SIG-M5 (cell line): ENCODE measurements around the gene MICAL2.

ENCODE experiments used
- DNase-seq: peaks from one replicate; lab custom pipeline; 2025; lab: John Stamatoyannopoulos, UW

Gene MICAL2

DNA sequence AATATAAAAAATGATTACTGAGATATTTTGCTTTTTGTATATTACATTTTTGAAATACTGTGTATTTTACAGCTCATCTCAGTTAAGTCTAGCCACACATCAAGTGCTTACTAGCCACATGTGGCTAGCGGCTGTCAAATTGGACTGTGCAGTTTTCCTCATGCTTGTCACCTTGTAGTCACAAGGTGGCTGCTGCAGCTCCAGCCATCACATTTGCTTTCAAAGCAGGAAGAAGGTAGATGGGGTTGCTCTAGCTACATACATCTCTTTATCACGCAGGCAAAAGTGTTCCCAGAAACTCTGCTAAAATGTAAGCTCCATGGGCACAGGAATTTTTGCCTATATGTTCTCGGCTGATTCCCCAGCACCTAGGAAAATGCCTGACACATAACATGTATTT is 61.5 kb downstream of the MICAL2 start:
- no peak for DNase-seq

DNA sequence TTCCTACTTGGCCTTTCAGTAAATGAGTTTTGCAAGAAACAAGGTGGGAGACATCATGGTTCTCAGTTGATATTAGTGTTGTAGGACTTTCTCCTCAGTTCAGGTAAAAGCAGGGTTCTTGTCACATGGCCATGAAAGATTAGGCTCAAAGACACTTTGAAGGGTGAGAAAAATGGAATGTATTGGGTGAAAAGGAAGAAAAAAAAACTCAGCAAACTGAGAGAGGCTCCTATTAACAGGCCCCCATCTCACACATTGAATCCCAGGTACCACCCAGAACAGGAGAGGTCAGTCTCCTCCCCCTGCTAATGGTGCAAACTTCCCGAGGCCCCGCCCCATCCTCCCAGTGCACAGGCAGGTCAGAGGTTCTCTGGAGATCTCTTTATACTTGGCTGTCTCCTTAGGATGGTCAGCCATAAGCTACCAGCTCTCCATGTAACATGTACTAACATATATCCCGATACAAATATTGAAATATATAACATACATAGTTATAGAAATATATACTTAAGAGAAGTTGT is 62.2 kb downstream of the MICAL2 start:
- no peak for DNase-seq

DNA sequence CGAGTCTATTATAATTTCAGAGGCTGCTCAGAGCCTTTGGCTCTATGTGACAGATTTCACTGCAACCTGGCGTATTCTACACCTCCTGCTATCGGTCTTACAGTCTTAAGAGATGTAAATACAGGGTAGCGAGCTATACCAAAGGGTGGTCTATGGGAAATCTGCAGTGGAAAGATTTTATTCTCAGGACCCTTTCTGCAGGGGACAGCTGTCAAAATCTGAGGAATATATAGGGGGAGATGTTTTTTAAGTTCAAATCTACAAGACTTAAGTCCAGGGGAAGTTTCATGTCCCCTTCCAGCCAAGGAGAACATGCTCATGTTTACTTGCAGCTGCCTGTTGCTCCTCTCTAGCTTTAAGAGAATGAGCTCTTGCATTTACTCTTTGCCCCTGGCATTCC is 62.7 kb downstream of the MICAL2 start:
- no peak for DNase-seq

DNA sequence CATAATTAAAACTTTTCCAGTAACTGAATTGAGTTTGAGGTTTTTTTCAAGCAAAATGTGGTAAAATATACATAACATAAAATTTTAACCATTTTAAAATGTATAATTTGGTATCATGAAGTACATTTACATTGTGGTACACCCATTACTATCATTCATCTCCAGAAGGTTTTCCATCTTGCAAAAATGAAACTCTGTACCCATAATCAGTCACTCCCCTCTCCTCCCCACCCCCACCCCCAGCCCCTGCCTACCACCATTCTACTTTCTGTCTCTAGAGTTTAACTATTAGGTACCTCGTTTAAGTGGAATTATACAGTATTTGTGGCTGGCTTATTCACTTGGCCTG is 63.7 kb downstream of the MICAL2 start:
- DNase-seq, result no peak

DNA sequence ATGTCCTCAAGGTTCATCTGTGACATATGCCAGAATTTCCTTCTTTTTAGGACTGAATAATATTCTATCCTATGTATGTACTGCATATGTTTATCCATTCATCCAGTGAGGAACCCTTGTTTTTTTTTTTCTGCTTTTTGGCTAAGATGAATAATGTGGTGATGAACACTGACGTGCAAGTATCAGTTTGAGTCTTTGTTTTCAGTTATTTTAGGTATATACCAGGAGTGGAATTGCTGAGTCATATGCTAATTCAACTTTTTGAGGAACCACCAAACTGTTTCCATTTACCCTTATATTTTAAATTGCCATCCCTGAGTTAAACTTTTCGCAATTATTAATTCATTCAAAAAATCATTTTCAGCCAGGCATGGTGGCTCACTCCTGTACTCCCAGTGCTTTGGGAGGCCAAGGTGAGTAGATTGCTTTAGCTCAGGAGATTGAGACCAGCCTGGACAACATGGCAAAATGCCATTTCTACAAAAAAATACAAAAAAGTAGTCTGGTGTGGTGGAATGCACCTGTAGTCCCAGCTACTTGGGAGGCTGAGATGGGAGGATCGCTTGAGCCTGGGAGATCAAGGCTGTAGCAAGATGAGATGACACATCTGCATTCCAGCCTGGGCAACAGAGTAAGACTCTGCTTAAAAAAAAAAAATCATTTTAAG is 64.2 kb downstream of the MICAL2 start:
- peak; percentile 58 for DNase-seq

DNA sequence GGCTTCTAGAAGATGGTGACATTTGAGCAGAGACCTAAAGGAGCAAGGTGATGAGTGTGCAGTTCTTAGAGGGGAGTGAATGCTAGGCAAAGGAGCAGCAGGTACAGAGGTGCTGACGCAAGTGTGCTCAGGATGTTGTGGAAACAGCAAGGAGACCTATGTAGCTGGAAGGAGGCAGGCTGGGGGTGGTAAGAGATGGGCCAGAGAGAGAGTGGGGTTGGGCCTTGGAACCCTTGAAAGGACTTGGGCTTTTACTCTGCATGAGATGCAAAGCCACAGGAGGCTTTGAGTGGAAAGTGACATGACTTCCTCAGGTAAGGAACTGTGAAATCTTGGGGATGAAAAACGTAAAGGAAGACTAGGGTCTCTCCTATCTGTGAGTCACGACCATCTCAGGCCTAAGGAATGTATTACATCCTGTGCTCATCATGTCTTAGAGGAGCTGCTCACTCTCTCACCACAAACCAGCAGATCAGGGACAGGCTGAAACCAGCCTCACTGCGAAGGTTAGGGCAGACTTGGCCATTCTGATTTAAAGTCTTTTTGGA is 65.4 kb downstream of the MICAL2 start:
- DNase-seq, result no peak

DNA sequence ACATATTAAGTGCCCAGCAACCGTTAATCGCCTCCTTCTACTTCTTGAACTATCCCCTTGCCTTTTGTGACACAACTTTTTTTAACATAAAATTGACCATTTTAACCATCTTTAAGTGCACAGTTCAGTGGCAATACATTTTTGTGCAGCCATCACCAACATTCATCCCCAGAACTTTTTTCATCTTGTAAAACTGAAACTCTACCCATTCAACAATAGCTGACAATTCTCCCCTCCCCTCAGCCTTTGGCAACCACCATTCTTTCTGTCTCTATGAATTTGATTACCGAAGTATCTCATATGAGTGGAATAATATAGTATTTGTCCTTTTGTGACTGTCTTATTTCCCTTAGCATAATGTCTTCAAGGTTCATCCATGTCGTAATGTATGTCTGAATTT is 66.0 kb downstream of the MICAL2 start:
- no peak for DNase-seq

DNA sequence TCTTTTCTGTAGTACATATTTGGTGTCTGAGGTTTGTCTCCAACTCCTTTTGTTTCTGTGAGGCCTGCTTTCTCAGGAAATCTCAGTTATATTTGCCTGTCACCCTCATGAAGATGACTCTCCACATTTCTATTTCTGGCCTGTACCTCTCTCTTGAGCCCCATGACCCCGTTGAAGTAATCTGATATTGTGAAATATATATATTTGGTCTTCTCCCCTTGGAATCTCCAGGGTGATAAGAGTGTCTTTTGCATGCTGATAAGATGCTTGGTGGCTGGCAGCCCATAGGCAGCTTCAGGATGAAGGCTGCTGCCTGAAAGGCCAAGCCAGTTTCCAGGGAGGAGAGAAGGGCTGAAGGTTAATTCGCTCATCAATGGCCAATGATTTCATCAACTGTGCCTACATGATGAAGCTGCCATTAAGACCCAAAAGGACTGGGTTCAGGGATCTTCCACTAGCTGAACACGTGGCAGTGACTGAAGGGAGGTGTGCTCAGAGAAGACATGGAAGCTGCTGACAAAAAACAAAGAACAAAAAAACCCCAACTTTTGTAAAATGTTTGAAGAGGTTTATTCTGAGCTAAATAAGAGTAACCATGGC is 67.4 kb downstream of the MICAL2 start:
- no peak for DNase-seq

DNA sequence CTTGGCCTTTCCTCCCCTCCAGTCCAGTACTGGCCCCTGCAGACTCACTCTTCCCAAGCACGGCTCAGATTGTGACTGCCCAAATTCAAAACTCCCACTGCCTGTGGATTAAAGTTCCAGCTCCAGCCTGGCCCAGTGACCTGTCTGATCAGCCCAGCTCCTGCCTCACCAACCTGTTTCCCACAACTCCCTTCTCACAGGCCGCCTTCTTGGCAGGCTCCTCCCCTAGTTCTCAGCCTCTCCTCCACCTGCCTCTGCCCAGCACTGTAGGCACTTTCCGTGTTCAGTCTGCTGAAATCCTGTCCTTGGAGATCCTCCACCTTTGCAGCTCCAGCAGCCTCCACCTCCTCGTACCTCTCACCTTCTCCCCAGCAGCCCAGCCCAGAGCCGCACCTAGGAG is 68.6 kb downstream of the MICAL2 start:
- no peak for DNase-seq

DNA sequence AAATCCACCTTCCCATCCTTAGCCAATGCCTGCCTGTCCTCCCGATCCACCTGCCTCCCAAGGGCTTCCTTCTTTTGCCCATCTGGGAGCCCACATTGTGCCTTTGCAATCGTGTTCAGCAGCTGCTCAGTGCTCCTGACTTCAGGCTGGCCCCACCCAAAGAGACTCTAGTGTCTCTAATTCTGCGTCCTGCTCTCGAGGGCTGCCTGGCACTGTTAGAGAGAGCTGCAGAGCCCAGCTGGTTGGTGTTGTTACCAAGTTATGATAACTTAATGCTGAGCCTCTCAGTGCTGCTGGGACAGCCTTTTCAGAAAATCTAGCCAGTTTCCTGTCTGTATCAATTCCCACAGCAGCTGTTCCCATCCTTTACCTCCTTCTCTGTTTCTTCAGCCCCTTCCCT is 69.1 kb downstream of the MICAL2 start:
- DNase-seq, result no peak

DNA sequence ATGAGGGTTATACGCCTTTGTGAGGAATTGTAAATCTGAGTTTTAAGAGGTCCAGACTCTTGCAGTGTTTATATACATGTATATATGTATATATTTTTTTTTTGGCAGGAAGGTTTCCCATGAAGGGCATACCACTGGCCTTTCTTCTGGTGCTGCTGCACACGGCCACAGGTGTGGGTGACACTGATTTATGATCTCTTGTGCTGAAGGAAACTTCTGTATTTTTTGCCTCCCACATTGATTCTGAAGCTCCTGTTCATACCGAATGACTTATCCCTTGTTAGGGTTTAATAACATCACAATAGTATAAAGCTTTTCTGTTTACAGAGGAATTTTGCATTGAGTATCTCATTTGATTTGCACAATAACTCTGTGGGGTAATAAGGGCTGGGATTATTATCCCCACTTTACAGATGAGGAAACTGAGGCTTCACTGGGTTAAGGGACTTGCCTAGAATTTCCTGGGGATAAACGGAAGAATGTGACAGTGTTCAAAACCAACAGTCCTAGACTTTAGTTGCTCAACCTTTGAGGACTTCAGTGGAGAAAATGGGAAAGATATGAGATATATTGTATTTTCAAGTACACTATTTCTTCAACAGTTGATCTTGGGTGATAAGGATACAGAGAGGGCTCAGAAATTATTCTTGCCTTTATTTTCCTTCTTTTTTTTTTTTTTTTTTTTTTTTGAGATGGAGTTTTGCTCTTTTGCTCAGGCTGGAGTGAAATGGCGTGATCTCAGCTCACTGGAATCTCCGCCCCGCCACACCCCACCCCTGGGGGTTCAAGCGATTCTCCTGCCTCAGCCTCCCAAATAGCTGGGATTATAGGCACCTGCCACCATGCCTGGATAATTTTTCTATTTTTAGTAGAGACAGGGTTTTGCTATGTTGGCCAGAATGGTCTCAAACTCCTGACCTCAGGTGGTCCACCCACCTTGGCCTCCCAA is 70.1 kb downstream of the MICAL2 start:
- DNase-seq, result no peak

DNA sequence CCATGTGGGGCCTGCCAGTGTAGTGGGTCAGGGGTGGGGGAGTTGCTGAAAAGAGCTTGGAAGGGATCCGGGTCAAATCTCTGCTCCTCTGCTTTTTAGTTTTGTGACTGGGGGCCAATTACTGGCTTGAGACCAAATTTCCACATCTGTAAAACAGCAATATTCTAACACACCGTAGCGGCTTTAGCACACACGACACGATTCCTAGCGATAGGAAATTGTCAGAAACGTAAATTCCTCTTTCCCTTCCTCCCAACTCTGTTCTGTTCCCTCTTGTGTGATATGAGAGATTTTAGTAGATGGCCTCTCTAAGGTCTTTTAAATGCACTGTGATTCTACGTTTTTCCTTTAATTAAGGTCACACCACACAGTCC is 71.9 kb downstream of the MICAL2 start:
- DNase-seq, result no peak

DNA sequence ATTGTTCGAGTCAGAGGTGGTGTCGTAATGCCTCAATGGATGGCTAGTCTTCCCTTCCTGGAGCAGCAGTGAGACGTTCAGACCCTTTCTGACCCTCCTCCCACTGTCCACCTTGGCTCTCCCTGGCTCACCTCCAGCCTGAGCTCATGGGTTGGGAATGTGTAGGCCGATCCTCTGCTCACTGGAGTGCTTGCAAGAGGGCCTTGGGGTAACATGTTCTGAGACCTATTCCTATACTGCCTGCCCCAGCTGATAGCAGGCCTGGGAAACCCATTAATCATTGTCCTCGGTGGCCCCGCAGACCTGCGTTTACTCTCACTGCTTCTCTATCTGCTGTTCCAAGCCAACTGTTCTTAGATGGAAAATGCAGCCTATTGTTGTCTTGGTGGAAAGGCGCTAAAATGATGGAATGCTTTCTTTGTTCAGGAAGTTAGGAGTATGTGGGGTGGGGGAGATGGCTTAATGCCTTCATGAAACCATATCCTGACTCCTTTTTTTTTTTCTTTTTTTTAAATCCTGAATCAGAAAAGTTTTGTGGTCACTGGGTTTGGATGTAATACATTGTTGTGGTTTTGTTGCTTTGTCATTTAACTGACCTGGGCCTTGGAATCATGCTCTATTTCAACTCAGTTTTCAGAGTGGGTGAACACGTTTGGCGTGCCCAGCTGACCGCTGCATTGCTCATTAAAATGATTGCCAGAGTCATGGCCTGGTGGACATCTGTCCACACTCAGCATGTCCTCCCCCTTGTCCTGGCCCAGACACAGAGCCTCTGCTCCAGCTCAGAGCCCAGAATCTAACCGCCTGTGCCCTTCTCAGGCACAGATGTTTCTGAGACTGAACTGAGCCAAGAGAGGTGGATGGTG is 72.5 kb downstream of the MICAL2 start:
- no peak for DNase-seq

DNA sequence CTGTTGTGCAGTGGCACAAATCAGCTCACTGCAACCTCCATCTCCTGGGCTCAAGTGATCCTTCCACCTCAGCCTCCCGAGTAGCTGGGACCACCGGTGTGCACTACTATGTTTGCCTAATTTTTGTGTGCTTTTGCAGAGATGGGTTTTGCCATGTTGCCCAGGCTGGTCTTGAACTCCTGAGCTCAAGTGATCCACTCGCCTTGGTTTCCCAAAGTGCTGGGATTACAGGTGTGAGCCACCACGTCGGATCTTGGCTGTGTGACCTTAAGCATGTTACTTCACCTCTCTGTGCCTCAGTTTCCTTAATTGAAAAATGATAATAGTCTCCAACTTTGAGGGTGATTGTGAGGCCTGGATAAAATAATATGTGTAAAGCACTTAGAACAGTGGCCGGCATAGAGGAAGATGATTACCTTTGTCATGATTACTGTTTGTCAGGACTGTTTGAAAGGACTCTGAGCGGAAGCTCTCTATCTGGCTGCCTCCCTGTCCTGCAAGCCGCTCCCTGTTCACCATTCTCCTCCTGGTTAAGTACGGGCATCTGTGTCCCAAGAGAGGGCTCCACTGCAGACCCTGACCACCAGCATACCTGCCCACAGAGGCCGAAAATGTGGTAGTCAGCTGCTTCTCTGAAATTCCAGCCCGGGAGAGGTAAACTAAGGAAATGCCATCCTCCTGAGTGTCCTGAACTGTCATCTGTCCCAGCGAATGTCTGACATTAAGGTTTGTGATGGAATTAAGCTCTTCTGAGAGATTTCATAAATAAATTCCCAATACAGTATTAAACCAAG is 73.6 kb downstream of the MICAL2 start:
- DNase-seq, result no peak

DNA sequence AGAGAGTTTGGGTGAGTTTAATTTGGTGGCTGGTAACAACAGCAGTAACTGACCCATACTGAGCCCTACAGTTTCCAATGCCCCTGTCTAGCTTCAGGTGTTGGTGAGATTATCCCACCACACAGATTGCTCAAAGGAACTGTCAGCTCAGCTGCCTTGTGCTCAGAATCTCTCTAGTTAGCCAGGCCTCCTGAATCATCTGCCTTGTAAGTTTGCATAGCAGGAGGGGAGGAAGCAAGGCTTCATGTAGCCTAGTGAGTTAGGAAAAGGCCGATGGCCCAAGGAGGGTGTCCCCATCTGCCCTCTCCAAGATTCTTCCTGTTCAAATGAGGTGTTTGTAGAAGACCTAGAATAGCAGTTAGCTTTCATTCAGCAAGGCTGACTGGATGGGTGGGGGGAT is 74.3 kb downstream of the MICAL2 start:
- no peak for DNase-seq

DNA sequence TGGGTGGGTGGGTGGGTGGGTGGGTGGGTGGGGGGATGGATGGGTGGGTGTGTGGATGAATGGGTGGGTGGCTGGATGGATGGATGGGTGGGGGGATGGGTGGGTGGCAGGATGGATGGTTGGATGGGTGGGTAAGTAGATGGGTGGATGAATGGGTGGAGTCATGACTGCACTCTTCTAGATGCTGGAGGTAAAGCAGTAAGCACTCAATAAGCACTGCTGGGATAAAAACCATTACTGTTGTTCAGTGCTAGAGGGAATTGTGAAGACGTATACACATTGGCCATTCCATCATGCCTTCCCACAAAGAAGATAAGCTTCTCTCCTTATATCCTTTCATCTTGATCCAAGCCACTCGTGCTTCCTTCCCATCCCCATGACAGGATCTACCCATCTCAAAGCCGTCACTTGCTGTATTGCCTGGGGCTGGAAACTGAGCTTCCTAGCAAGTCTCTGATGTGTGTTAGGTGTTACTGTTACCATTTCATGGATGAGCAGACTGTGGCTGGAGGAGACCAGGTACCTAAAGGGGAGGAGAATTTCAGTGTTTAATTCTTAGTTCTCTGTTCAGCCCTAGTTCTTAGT is 74.8 kb downstream of the MICAL2 start:
- DNase-seq, result no peak

DNA sequence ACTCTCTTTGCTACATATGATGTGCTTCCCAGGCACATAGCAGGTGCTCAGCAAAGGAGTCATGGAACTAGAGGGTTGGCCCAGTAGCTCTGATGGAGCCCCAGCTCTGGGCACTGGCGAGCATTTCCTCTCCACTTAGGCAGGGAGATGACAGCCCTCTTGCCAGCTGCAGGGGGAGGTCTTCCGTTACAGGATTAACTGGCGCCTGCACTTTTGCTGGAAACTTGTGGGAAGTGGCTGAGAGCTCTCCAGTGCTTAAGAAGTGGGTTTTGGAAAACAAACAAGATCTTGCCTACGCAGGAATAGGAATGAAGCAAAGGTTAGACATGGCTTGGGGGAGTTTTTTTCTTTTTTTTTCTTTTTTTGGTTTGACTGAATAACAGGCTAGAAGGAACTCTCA is 75.5 kb downstream of the MICAL2 start:
- no peak for DNase-seq

DNA sequence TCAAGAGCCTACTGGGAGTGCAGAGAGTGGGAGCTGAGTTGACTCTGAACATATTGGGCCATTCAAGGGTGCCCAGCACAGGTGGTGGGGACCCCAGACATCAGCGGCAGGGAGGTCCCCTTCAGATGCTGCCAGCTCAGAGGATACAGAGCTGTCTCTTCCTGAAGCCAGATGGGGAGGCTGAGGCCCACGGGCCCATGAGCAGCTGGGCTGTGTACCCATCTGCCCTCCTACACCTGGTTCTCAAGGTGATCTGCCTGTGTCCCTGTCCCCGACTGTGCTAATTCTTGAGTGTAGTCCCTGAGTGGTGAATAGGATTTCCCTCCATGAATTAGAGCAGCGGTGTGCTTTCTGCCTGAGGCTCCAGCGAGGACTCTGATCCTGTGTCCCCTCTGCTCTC is 76.3 kb downstream of the MICAL2 start:
- no peak for DNase-seq

DNA sequence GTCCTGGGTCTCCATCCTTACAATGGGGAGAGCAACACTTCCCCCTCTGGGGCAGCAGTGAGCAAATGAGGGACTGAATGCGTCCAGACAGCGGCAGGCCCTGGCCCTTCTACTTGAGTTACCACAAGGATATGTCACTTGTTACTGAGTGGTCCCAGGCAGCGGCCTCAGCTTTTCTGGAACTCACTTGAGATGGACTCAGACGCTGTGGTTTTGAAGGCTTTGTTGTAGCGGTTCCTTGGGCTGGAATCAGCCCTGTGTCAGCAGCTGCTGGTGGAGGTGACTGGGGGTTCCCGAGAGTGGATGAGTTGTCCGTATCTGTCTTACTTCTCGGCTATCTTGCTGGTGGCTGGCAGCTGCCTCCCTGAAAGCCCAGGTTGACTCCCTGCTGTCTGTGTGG is 77.0 kb downstream of the MICAL2 start:
- no peak for DNase-seq

DNA sequence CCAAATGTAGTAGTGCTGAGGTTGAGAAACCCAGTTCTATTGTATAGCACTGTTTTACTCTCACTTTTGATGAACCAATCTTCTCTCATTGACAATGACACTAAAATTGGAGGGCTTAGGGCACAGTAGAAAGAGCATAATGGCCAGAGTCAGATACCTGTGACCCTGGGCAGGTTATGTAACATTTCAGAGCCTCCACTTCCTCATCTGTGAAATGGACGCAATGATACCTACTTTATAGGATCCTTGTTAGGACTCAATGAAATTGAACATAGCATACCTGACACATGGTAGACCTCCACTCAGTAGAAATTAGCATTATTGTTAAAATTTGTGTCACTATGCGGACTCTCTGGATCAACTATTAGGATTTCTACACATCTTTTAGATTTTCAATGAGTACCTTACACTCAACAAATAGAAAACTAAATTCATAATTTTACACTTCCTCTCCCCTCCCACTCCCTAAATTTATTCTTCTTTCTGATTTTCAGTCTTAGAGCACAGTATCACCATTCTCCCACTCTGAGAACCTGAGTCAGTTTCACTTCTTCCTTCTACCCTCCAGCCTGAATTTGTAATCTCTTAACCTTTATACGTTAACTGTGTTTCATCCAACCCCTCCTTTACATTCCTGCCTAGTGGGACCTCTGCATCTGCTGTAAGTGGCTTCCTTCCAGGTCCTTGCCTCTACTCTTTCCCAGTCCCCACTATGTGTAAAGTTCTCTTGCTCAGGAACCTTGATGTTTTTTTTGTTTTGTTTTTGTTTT is 78.3 kb downstream of the MICAL2 start:
- no peak for DNase-seq
